GM12878 (cell line): ENCODE results near the gene LHFPL3. TPM values are rescaled to one million over a fixed set of nuclear protein-coding genes. Genes with fewer than 3 reads are reported as not detected.

ENCODE experiments used
- ATAC-seq: fragments of 200-7000 bp; cut with Tn5 transposase; 3 replicates; pipeline ENCODE4 v1.9.1; 2020; ENCODE audit warnings: mild to moderate bottlenecking, moderate library complexity
- BruUV-seq: library from RNA; stranded (reverse); fragments of 400-500 nt; replicated peaks from 2 replicates; lab custom pipeline; 2021; lab: Mats Ljungman, UMichigan
- CTCF ChIA-PET: fragments of 300-600 bp; sonication (Branson Sonifier 250); formaldehyde crosslinking; extraction: SDS; loops from one replicate; lab custom pipeline; 2021; ENCODE audit warnings: inconsistent platforms; lab: Yijun Ruan, JAX
- POLR2A ChIA-PET: fragments of 350-600 bp; formaldehyde crosslinking; extraction: SDS; loops from one replicate; lab custom pipeline; 2021; ENCODE audit warnings: inconsistent platforms; lab: Charles Lee
- RAD21 ChIA-PET: fragments of 300-600 bp; sonication (Branson Sonifier 250); formaldehyde crosslinking; loops from one replicate; lab custom pipeline; 2023; ENCODE audit warnings: antibody characterized with exemption; ENCODE audit not compliant: unreplicated experiment; lab: Charles Lee
- SMC1A ChIA-PET: fragments of 300-600 bp; sonication (Branson Sonifier 250); formaldehyde crosslinking; loops from one replicate; lab custom pipeline; 2023; ENCODE audit not compliant: unreplicated experiment, uncharacterized antibody; lab: Charles Lee
- DNase-seq: peaks from one replicate; pipeline ENCODE4 v3.0.0-alpha.2; 2011; ENCODE audit warnings: low read depth, low spot score
- FAIRE-seq: peaks from 3 replicates; lab custom pipeline; 2011; peaks lifted over from hg19 to GRCh38; lab: Jason Lieb, UNC
- H2AFZ ChIP-seq: 2 replicates; pipeline ENCODE4 v1.6.0; 2011; ENCODE audit warnings: low read depth, low read length, control low read depth; ENCODE audit not compliant: control insufficient read depth
- H3K27ac ChIP-seq: 2 replicates; pipeline ENCODE4 v1.5.1; 2011; ENCODE audit warnings: control low read depth; ENCODE audit not compliant: control insufficient read depth, insufficient read depth
- H3K27me3 ChIP-seq, 2 experiments: replicated peaks in 1 of 2; 2 replicates each; pipeline versions ENCODE4 v1.6.0 to v1.6.1; 2011; ENCODE audit warnings: low read length in 1 of 2; ENCODE audit not compliant: control insufficient read depth in 2 of 2, insufficient read depth in 2 of 2
- H3K36me3 ChIP-seq, 2 experiments: 2 replicates each; pipeline ENCODE4 v1.5.1; 2011; ENCODE audit warnings: low read length in 1 of 2; ENCODE audit not compliant: control insufficient read depth in 2 of 2, insufficient read depth in 2 of 2
- H3K4me1 ChIP-seq: 2 replicates; pipeline ENCODE4 v1.6.1; 2011; ENCODE audit warnings: mild to moderate bottlenecking, low read length, moderate library complexity, mixed read lengths; ENCODE audit not compliant: control insufficient read depth, insufficient read depth
- H3K4me2 ChIP-seq: 2 replicates; pipeline ENCODE4 v1.6.0; 2011; ENCODE audit warnings: control low read depth; ENCODE audit not compliant: control insufficient read depth, insufficient read depth
- H3K4me3 ChIP-seq: fragments of 200-600 bp; sonication (generic); 2 replicates; pipeline ENCODE4 v1.5.1; 2016
- H3K79me2 ChIP-seq: 2 replicates; pipeline ENCODE4 v1.6.0; 2011; ENCODE audit warnings: low read length; ENCODE audit not compliant: control insufficient read depth, insufficient read depth
- H3K9ac ChIP-seq: 2 replicates; pipeline ENCODE4 v1.8.0; 2011; ENCODE audit warnings: low read length, control low read depth, mixed read lengths; ENCODE audit not compliant: control insufficient read depth, insufficient read depth
- H3K9me3 ChIP-seq: replicated peaks from 3 replicates; pipeline ENCODE4 v1.5.1; 2011; ENCODE audit warnings: mild to moderate bottlenecking, low read length; ENCODE audit not compliant: control insufficient read depth, insufficient read depth
- H4K20me1 ChIP-seq: 2 replicates; pipeline ENCODE4 v1.6.0; 2011; ENCODE audit not compliant: control insufficient read depth, insufficient read depth
- ATF7 ChIP-seq: fragments of 450-650 bp; IDR thresholded peaks from 2 replicates; pipeline ENCODE4 v1.6.1; 2016; ENCODE audit warnings: low read depth, mild to moderate bottlenecking
- BCL3 ChIP-seq: IDR thresholded peaks from 2 replicates; pipeline ENCODE4 v1.6.1; 2011; ENCODE audit warnings: borderline replicate concordance, low read depth, mild to moderate bottlenecking, moderate library complexity, low read length; ENCODE audit not compliant: insufficient read depth, poor library complexity, severe bottlenecking
- CBX3 ChIP-seq: fragments of 200-600 bp; sonication (generic); IDR thresholded peaks from 2 replicates; pipeline ENCODE4 v1.6.1; 2016; ENCODE audit warnings: low read depth, borderline replicate concordance
- CEBPB ChIP-seq, 2 experiments: fragments of 150-350 bp in 1 of 2; IDR thresholded peaks; 2 replicates each; pipeline ENCODE4 v1.6.1; 2012 to 2014; ENCODE audit warnings: low read depth in 2 of 2, low read length in 2 of 2, borderline replicate concordance in 1 of 2, inconsistent platforms in 1 of 2
- CHD2 ChIP-seq: IDR thresholded peaks from 2 replicates; pipeline ENCODE4 v1.6.1; 2011; ENCODE audit warnings: low read depth, low read length, improper control_type of control experiment, borderline replicate concordance
- FOXK2 ChIP-seq: fragments of 450-650 bp; IDR thresholded peaks from 2 replicates; pipeline ENCODE4 v1.6.1; 2017; ENCODE audit warnings: mild to moderate bottlenecking, moderate library complexity
- HDGF ChIP-seq: fragments of 450-650 bp; IDR thresholded peaks from 2 replicates; pipeline ENCODE4 v1.6.1; 2016; ENCODE audit warnings: antibody characterized with exemption
- IRF4 ChIP-seq: IDR thresholded peaks from 2 replicates; pipeline ENCODE4 v1.6.1; 2011; ENCODE audit warnings: low read depth, low read length
- MTA3 ChIP-seq: IDR thresholded peaks from 2 replicates; pipeline ENCODE4 v1.6.1; 2012; ENCODE audit warnings: low read length, inconsistent platforms, borderline replicate concordance
- PBX3 ChIP-seq: IDR thresholded peaks from 2 replicates; pipeline ENCODE4 v1.6.1; 2011; ENCODE audit warnings: mild to moderate bottlenecking, low read depth, low read length, moderate library complexity; ENCODE audit not compliant: insufficient replicate concordance
- PRDM15 ChIP-seq: fragments of 450-650 bp; formaldehyde crosslinking; IDR thresholded peaks from 2 replicates; pipeline ENCODE4 v1.4.0; 2020; ENCODE audit warnings: mild to moderate bottlenecking, moderate library complexity
- SREBF1 ChIP-seq: IDR thresholded peaks from 2 replicates; pipeline ENCODE4 v1.6.1; 2012; ENCODE audit warnings: mild to moderate bottlenecking, low read length
- TAF1 ChIP-seq: IDR thresholded peaks from 2 replicates; pipeline ENCODE4 v1.6.1; 2011; ENCODE audit warnings: mild to moderate bottlenecking, low read depth, low read length, borderline replicate concordance
- TCF3 ChIP-seq: IDR thresholded peaks from 2 replicates; pipeline ENCODE4 v1.6.1; 2012; ENCODE audit warnings: low read depth, mild to moderate bottlenecking, low read length, borderline replicate concordance; ENCODE audit not compliant: insufficient read depth
- USF2 ChIP-seq: IDR thresholded peaks from 2 replicates; pipeline ENCODE4 v1.6.1; 2011; ENCODE audit warnings: low read depth, low read length, improper control_type of control experiment, borderline replicate concordance
- whole genome bisulfite sequencing: methylation state at CpG from one replicate; pipeline ENCODE4 v1.1.6; 2016; ENCODE audit warnings: low lambda C conversion rate; ENCODE audit not compliant: insufficient replicate concordance, insufficient coverage; ENCODE audit errors: missing lambda C conversion rate; 5-methylcytosine and 5-hydroxymethylcytosine counted together
- in situ Hi-C: fragments of 300-500 bp; cut with MboI; formaldehyde crosslinking; loops from 9 replicates; pipeline ENCODE4 v1.14.3; 2018; ENCODE audit warnings: mixed read lengths
- intact Hi-C: fragments of 100-400 bp; cut with micrococcal nuclease; formaldehyde crosslinking; loops from one replicate; pipeline ENCODE4 v1.14.2; 2022; ENCODE audit not compliant: unreplicated experiment
- polyA plus RNA-seq, 11 experiments: library from polyadenylated mRNA; depleted of rRNA in 4 of 11; unstranded in 6 of 11; stranded (reverse) in 5 of 11; fragments of >200 nt; fragmentation: Nextera tagmentation in 4 of 11; fragmentation: Illumina TruSeq in 1 of 11; extraction: Ambion mirVana in 4 of 11; extraction: Trizol in 1 of 11; gene quantifications; 1 replicate in 1 of 11; 2 replicates in 10 of 11; pipeline versions ENCODE4 v1.2.1 to v1.2.3, GENCODE V29; 2011 to 2016; ENCODE audit warnings: inconsistent platforms in 2 of 11, missing spikeins in 2 of 11, low read depth in 1 of 11
- total RNA-seq, 4 experiments: library from RNA; depleted of rRNA in 3 of 4; stranded (reverse); fragments of >200 nt in 3 of 4; fragmentation: Illumina TruSeq in 1 of 4; extraction: Trizol in 1 of 4; gene quantifications; 2 replicates each; pipeline versions ENCODE4 v1.2.1 to v1.2.3, GENCODE V29; 2013 to 2021

Gene LHFPL3
- total and polyA plus RNA-seq, 10 of the 15 experiments (the other 5 are each of a cell fraction or from before 2014, with no cell fraction given) = 0.09 TPM; not detected in 9

GRCh38 chr7:104848138-104848990 is 520.0 kb downstream of the LHFPL3 start (continued):
- no peak for TF ChIP-seq TCF3
- TF ChIP-seq HDGF = no peak
- TF ChIP-seq ATF7 = no peak
- no peak for TF ChIP-seq TAF1
- no peak for TF ChIP-seq BCL3
- TF ChIP-seq CEBPB (IDR thresholded peaks at IDR 0.05; ENCODE audit: borderline replicate concordance in 1 of 2, low read depth in 2 of 2, low read length in 2 of 2) = no peak
- TF ChIP-seq SREBF1 = no peak

- FAIRE-seq = no peak
- Histone ChIP-seq H3K79me2 (no peaks in the 10 kb centered on the region), H3K4me2 (peak overlapping the region; percentile 28; the same call in 1 of the 2 replicates), H3K4me1 (peaks cover 4% of the 10 kb centered on the region; the same call in 1 of the 2 replicates), H3K4me3 (no peak overlapping the region), H2AFZ (peak overlapping the region; percentile 18; the same call in 1 of the 2 replicates), H3K27me3 (no peaks in the 10 kb centered on the region), H3K27ac (no peak overlapping the region), H3K9ac (no peak overlapping the region), H3K9me3 (no peaks in the 10 kb centered on the region), H4K20me1 (no peaks in the 10 kb centered on the region), H3K36me3 (no peaks in the 10 kb centered on the region)
- WGBS = 0% methylated on average over 1 of the region's 1 CpG
- SMC1A ChIA-PET = no interaction called here
- intact Hi-C loops (no loop called here), in situ Hi-C loops (no loop called here)
- RAD21 ChIA-PET = no interaction called here
- ATAC-seq = peak; percentile 64
- BruUV-seq = no TSS peak
- CTCF ChIA-PET = no interaction called here
- POLR2A ChIA-PET = no interaction called here
- no peak for DNase-seq
- no peak for TF ChIP-seq USF2
- no peak for TF ChIP-seq PBX3
- no peak for TF ChIP-seq CHD2
- no peak for TF ChIP-seq IRF4
- no peak for TF ChIP-seq FOXK2
- TF ChIP-seq MTA3 = no peak
- no peak for TF ChIP-seq CBX3
- TF ChIP-seq ATF7 = no peak
- no peak for TF ChIP-seq PRDM15 (CRISPR knock-in tag)
Observed at GRCh38 chr7:104850374-104850773, 522.0 kb downstream of the LHFPL3 start.
